ES-I3 (cell line): ENCODE results near the gene PLA2G4E.

Source experiments
- H3K36me3 ChIP-seq: 2 replicates; pipeline ENCODE4 v1.6.1; 2013; ENCODE audit warnings: mild to moderate bottlenecking, low read length, control low read depth, moderate library complexity; ENCODE audit not compliant: insufficient read depth
- H3K4me1 ChIP-seq: 2 replicates; pipeline ENCODE4 v1.6.1; 2013; ENCODE audit warnings: mild to moderate bottlenecking, control low read depth, low read length; ENCODE audit not compliant: insufficient read depth
- H3K9ac ChIP-seq: 2 replicates; pipeline ENCODE4 v1.6.1; 2013; ENCODE audit warnings: low read depth, mild to moderate bottlenecking, low read length, moderate library complexity
- H3K9me3 ChIP-seq: 2 replicates; pipeline ENCODE4 v1.6.1; 2013; ENCODE audit warnings: mild to moderate bottlenecking, low read length, moderate library complexity; ENCODE audit not compliant: control insufficient read depth, insufficient read depth

The PLA2G4E gene

DNA sequence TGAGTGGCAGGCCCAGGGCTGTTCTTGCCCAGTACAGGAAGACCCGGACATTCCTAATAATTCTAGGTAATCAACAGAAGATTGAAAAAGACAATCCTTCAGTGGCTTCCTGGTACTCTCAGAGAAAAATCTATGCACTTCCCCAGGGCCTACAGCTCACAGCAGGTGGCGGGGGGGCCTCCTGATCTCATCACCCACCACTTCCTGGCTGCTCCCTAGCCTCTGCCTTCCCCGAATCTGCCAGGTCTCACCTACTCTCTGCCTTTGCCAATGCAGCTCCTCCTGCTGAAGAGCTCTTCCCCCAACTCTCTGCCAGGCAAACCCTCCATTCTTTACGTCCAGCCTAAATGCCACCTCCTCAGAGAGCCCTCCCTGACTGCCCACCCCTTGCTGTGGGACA is 86.0 kb downstream of the PLA2G4E start:
- no peak overlapping the region for H3K9ac ChIP-seq
- peaks cover 30% of the 10 kb centered on the region for H3K4me1 ChIP-seq
- no peaks in the 10 kb centered on the region for H3K9me3 ChIP-seq
- no peaks in the 10 kb centered on the region; the same call in 1 of the 2 replicates for H3K36me3 ChIP-seq

DNA sequence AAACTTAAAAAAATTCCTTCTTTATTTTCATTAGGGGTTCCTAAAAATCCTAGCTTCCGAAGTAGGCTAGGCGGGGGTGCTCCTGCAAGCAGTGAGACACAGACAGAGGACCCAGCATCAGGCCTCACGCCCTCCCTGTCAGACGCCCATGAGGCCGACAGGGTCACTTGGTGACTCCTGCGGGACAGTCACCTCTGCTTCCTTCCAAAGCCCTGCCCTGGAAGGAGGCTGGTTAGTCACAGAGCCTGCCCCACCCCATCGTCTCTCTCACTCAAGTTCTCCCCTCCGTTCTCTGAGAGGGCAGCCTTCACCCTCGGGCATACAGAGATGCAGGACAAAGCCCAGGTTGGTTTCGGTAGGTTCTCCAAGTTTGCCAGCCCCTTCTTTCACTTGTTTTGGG is 87.1 kb downstream of the PLA2G4E start:
- peaks cover 36% of the 10 kb centered on the region for H3K4me1 ChIP-seq
- no peak overlapping the region for H3K9ac ChIP-seq
- no peaks in the 10 kb centered on the region for H3K9me3 ChIP-seq
- no peaks in the 10 kb centered on the region; the same call in 1 of the 2 replicates for H3K36me3 ChIP-seq

DNA sequence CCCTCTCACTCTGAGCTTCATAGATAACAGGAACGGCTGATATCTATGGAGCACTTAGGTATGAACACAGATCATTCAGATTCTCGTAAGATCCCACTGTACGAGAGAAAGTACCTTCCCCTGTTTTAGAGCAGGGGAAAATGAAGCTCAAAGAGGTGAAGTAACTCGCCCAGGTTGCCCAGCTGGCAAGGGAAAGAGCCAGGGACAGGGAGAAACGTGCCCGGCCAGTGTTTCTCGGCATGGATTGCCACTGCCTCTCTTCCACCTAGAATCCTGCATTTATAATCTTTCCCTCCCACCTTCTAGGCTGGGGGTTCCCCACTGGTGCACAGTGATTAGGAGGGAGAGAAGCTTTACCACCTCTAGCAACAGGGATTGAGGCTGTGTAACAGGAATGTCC is 87.5 kb downstream of the PLA2G4E start:
- peaks cover 40% of the 10 kb centered on the region for H3K4me1 ChIP-seq
- peak overlapping the region; percentile 1; the same call in 1 of the 2 replicates for H3K9ac ChIP-seq

DNA sequence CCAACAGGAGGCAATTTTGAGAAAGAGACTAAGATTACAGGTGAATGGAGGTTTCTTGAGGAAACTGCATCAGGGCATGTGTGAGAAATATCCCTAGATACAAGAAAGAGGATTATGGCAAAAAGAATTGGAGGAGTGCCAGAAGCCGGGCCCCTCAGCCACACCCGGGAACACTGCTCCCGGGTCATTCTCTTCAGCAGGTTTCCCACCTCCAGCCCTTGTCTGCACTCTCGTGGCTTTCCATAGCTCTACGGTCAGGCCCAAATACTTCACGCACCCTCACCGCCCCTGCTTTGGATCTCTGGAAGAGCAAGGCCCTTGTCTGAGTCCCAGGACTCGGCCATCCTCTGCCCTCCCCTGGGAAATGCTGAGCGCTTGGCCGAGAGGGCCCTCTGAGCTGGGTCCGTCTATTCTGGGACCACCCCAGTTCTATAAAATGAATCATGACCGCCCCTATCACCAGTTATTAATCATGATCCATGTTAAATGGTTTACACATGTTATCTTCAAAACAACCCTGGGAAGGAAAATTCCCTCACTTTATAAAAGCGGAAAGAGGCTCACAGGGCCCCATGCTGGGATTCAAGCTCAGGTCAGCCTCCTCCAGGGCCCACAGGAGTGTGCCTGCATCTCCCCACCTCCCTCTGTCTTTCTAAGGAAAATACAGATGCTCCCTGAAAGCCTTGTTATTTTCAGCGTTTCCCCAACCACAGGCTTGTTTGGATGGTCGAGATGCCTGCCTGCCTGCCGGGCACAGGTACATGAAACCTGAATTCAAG is 88.1 kb downstream of the PLA2G4E start:
- peak overlapping the region; percentile 1; the same call in 1 of the 2 replicates for H3K9ac ChIP-seq
- no peaks in the 10 kb centered on the region for H3K9me3 ChIP-seq
- H3K4me1 ChIP-seq: peaks cover 43% of the 10 kb centered on the region
- no peaks in the 10 kb centered on the region; the same call in 1 of the 2 replicates for H3K36me3 ChIP-seq

More for the DNA sequence above, 87.5 kb downstream of the PLA2G4E start:
- no peaks in the 10 kb centered on the region for H3K9me3 ChIP-seq
- no peaks in the 10 kb centered on the region; the same call in 1 of the 2 replicates for H3K36me3 ChIP-seq

DNA sequence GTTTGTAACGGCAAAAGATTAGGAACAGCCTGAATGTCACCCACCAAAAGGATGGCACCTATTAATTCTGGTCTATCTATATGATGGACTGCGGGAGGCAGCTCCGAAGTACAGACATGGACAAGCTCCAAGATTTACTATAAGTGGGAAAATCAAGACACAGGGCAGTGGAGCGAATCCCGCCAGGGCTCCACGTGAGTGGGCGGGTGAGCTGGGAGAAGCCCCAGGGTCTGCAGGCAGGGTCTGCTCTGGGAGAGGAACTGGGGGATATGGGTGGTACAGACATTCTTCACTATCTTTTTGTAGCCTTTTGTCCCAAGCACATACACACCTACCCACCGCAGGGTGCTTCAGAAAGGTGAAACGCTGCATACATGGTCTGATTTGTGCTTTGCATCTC is 88.7 kb downstream of the PLA2G4E start:
- no peaks in the 10 kb centered on the region; the same call in 1 of the 2 replicates for H3K36me3 ChIP-seq
- H3K4me1 ChIP-seq: peaks cover 43% of the 10 kb centered on the region
- H3K9me3 ChIP-seq: no peaks in the 10 kb centered on the region
- no peak overlapping the region for H3K9ac ChIP-seq
